ENCODE results near the gene DTNB.
"Not testable (repeated sequence)": the region's sequence is repeated elsewhere in the genome, so short reads cannot be mapped to it uniquely, and the experiment has no call there.

The DTNB gene

DNA sequence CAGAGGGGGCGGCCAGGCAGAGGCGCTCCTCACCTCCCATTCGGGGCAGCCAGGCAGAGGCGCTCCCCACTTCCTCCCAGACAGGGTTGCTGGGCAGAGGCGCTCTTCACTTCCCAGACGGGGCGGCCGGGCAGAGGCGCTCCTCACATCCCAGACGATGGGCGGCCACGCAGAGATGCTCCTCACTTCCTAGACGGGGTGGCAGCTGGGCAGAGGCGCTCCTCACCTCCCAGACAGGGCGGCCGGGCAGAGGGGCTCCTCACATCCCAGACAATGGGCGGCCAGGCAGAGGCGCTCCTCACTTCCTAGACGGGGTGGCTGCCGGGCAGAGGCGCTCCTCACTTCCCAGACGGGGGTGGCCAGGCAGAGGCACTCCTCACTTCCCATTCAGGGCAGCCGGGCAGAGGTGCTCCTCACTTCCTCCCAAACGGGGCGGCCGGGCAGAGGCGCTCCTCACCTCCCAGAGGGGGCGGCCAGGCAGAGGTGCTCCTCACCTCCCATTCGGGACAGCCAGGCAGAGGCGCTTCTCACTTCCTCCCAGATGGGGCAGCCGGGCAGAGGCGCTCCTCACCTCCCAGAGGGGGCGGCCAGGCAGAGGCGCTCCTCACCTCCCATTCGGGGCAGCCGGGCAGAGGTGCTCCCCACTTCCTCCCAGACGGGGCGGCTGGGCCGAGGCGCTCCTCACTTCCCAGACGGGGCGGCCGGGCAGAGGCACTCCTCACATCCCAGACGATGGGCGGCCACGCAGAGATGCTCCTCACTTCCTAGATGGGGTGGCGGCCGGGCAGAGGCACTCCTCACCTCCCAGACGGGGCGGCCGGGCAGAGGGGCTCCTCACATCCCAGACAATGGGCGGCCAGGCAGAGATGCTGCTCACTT lies 137.7 kb downstream of the DTNB start:
- DNase-seq = not testable (repeated sequence)

DNA sequence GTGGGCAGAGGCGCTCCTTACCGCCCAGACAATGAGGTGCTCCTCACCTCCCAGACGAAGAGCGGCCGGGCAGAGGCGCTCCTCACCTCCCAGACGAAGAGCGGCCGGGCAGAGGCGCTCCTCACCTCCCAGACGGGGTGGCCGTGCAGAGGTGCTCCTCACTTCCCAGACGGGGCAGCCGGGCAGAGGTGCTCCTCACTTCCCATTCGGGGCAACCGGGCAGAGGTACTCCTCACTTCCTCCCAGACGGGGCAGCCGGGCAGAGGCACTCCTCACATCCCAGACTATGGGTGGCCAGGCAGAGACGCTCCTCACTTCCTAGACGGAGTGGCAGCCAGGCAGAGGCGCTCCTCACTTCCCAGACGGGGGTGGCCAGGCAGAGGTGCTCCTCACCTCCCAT lies 138.4 kb downstream of the DTNB start:
- not testable (repeated sequence) for DNase-seq

DNA sequence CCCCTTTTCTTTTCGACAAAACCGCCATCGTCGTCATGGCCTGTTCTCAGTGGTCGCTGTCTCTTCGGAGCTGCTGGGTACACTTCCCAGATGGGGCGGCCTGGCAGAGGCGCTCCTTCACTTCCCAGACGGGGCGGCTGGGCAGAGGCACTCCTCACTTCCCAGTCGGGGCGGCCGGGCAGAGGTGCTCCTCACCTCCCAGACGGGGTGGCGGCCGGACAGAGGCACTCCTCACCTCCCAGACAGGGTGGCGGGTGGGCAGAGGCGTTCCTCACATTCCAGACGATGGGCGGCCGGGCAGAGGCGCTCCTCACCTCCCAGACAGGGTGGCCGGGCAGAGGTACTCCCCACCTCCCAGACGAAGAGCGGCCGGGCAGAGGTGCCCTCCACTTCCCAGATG lies 138.9 kb downstream of the DTNB start:
- DNase-seq = no peak

DNA sequence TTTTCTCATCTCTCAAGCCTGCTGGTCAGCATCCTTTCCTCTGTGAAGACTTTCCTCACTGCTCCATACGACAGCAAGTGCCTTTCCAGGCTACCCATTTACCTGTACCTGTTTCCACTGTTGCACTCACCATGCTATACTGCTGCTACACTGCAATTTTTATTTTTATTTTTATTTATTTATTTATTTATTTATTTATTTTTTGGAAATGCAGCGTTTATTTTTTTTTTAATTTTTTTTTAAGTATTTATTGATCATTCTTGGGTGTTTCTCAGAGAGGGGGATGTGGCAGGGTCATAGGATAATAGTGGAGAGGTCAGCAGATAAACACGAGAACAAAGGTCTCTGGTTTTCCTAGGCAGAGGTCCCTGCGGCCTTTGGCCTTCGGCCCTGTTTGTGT lies 139.6 kb downstream of the DTNB start:
- DNase-seq = not testable (repeated sequence)

DNA sequence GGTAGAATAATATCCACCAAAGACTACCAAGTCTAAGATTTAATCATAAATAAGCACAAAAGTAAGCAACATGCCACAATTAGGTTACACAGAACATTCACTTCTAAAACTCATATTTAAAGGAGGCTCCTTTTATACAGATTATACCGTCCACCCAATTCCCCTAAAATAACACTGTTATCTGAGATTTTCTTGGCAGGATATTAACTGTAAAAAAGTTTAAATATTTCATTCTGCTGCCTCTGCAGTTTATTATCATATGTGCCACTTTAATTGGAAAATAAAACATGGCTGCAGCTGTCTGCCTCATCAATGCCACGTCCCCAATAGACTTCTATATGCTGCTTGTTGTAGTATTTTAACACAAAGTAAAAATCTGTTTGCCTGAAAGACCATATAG lies 140.9 kb downstream of the DTNB start:
- no peak for DNase-seq

DNA sequence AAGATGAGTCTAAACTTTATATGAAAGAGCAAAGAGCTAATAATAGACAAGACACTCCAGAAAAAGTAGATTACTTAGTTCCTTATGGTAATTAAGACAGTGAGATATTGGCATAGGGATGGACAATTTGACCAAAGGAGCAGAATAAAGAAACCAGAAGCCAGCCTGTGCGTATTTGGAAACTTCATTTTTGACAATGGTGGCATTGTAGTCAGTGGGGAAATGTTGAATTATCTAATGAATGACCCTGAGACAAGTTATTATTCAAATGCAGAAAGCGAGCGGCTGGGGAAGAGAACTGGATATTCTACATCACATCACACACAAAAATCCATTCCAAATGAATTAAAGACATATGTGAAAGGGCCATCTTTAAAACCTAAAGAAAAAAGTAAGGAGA lies 144.3 kb downstream of the DTNB start:
- no peak for DNase-seq

DNA sequence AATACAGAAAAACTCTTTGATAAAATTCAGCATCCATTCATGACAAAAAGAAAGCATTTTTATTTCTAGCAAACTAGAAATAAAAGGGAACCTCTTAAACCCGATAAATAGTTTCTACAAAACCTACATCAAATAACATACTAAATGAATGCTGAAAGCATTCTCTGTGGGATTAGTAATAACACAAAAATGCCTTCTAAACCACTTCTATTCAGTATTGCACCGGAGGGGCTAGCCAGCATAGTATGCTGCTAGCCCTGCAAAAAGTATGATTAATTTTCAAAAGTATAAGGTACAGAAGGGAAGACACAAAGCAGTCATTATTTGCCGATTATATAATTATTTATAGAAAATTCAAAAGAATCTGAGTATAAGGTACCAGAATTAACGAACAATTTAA lies 145.2 kb downstream of the DTNB start:
- DNase-seq = no peak

DNA sequence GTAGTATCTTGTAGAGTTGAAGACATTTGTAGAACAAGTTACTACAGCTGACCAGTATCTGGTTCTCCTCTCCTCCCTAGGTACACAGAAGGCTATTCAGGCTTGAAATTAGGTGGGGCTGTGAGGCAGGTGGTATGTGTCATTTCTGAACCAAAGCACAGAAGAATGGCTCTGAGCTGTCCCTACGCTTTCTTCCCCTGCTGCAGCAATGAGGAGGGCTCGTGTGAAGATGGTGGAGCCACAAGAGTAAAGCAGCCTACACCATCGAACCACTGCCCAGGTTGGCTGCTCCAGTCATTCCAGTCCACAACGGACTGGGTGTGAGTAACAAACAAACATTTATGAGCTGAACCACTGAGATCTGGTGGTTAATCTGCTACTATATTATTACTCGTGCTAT lies 148.9 kb downstream of the DTNB start:
- no peak for DNase-seq

DNA sequence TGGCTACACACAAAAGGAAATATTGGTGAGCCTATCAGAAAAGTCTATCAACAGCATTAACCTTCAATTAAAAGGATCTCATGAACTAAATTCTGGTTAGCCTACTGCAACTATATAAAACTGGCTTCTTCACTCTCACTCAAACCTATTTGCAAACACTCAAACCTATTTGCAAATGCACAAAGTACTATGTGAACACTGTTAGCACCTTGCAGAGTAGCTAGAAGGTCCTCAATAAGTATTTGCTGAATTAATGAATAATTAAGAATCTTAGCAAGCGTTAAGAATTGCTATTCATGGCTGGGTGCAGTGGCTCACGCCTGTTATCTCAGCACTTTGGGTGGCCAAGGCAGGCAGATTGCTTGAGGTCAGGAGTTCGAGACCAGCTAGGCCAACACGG lies 150.3 kb downstream of the DTNB start:
- DNase-seq = no peak

DNA sequence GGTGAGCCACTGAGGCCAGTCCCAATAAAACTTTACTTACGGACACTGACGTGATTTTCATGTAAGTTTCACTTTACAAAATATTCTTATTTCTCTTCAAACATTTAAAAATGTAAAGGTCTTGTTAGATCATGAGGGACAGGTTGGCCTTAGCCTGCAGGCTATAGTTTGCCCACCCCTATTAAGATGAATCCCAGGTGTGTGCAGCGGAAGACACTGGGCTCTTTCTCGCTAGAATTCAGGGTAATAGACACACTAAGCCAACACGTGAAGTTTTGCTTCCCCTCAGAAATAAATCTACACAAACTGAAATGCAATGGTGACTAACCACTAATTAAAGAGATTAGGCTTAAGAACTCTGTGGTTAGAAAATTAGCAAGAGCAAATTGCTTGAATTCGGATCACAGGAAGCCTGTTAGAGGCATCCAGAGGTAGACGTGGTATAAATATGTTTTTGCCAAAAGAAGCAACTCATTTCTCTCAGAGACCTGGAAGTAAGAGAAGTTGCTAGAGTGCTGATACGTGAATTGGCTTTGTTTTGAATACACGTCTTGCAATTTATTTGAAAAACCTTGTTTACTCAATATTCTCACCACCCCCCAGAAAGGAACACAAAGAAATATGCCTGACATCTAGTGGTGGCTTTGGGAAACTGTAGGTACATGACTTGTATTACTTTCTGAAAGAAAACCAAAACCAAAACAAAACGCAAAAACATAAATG lies 151.6 kb downstream of the DTNB start:
- DNase-seq = peak; percentile 66

DNA sequence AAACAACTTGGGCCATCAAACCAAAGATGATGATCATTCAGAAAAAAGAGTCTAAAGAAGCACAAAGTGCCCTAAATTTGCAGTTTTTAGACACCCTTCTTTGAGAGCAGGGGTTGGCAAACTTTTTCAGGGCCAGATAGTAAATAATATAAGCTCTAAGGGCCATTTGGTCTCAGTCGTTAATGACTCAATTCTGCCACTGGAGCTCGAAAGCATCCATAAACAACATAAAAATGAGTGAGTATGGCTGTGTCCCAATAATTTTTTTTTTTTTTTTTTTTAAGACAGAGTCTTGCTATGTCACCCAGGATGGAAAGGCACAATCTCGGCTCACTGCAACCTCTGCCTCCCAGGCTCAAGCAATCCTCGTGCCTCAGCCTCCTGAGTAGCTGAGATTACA lies 152.3 kb downstream of the DTNB start:
- no peak for DNase-seq

DNA sequence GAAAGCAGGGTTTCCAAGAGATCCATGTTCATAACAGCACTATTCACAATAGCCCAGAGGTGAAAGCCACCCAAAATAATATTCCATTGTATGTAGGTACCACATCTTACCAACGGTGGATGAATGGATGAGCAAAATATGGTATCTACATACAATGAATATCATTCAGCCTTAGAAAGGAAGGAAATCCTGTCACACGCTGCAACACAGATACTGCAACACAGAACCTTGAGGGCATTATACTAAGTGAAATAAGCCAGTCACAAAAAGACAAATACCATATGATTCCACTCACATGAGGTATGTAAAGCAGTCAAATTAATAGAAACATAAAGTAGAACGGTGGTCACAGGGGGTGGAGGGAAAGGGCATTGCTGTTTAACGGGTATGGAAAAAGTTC lies 155.7 kb downstream of the DTNB start:
- DNase-seq = no peak

DNA sequence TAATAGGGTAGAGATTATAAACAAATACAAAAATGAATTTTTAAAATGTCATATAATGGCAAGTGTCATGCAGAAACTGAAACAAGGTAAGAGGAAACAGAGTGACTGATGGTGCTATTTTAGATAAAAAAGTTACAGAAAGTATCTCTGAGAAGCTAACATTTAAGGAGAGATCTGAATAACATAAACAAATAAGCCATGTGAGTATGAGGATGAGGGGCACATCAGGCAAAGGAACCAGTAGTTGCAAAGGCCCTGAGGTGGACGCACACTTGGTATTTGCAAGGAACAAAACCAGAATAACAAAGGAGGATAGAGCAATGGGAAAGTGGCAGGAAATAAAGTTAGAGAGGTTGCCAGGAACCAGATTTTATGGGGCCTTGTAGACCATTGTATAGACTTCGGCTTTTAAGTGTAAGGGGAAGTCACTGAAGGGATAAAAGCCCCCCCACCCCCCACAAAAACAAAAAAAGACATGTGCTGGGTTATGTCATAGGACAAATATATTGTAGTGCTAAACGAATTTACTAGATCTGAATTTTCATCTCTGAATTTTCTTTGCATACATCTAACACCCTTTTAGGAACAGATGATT lies 159.2 kb downstream of the DTNB start:
- DNase-seq = no peak

DNA sequence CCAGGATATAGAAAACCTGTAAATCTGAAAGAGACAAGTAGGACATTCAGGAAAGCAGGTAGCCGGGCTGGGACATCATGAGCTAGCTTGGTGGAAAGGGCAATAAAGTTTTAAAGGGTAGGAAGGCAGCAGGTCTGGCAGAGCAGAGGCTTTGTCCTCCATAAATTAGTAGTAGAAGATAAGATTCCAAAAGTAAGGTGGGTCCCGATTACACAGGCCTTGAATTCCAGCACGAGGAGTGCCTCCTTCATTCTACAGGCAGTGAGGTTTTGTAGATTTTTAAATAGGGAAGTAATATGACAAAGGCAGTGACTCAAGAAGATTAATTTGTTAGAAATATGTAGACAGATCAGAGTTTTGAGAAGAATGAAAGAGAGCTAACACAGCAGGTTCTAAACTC lies 160.7 kb downstream of the DTNB start:
- DNase-seq = no peak

DNA sequence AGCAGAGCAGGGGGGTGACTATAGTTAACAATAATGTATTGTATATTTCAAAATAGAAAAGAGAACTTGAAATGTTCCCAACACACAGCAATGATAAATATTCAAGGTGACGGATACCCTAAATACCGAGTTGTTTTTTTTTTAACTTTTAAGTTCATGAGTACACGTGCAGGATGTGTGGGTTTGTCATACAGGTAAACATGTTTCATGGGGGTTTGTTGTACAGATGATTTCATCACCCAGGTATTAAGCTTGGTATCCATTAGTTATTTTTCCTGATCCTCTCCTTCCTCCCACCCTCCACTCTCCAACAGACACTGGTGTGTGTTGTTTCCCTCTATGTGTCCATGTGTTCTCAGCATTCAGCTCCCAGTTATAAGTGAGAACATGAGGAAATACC lies 167.2 kb downstream of the DTNB start:
- DNase-seq = no peak

DNA sequence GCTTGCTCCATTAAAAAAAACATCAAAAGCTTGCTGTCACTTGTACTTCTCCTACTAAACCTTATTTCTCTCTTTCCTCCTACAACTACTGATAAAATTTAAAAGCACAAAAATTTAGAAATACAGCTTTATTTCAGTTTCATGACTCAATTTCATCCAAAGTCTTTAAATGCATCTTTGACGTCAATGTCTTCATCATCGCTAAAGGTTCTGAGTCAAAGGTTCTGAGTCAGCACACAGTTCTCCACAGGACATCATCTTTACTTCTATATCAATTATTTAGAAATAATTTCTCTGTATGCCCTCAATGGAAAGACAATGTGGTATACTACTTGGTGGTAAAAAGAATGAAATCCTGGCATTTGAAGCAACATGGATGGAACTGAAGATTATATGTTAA lies 167.8 kb downstream of the DTNB start:
- DNase-seq = no peak

DNA sequence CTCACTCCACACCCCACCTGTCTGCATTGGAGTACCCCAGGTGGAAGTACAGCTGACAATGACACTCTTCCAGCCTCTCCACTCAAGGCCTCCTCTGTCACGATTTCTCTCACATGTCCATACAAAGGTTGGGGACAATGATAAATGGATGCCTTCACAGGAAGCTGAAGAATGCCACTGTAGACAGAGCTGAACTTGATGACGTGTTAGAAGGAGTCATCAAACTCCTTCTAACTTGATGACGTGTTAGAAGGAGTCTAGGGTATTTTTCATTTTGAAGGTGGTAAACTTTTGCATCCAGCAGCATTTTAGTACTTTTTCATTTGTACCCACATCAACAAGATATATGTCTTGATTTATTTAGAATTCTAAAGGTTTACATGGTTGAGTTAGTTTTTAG lies 168.2 kb downstream of the DTNB start:
- no peak for DNase-seq

DNA sequence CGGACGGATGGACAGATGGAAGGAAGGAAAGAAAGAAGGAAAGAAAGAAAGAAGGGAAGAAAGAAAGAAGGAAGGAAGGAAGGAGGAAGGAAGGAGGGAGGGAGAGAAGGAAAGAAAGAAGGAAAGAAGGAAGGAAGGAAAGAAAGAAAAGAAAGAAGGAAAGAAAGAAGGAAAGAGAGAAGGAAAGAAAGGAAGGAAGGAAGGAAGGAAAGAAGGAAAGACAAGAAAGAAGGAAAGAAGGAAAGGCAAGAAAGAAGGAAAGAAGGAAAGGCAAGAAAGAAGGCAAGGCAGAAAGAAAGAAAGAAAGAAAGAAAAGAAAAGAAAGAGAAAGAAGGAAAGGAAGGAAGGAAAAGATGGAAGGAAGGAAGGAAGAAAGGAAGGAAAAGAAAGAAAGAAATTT lies 169.1 kb downstream of the DTNB start:
- DNase-seq = no peak

DNA sequence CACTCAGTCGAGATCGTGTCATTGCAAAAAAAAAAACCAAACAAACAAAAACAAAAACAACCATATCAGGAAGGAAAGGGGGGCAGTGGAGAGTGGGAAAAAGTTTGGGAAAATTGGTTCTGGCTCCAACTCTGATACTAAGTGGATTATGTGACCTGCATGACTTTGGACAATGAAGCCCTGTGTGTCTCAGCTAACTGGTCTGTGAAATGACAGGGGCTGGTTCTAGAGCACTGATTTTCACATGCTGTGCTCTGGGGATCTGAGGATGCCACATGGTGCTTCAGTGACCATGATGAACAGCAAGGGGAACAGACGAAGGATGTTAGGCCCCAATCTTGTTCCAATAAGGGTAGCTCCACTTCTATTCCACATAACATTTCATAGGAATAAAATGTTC lies 174.2 kb downstream of the DTNB start:
- no peak for DNase-seq

DNA sequence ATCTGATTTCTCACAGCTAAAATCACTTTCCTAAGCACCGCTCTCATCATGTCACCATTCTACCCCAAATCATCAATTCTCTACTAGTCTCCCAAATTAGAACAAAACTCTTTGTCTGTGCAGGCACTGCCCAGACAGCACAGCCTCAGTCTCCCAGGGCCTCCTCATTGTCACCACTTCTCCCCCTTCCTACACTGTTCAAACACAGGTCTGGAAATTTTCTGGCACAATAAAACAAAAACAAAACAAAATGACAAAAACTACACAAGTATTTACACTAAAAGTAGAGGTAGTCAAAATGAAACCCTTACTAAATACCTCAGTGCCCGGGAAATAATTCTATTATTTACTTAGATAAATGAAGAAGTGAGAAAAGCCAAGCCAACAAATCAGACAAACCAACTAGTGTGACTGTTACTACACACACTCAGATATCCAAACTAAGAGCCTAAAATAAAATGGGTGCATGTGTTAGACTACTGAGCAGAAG lies 175.4 kb downstream of the DTNB start:
- no peak for DNase-seq

DNA sequence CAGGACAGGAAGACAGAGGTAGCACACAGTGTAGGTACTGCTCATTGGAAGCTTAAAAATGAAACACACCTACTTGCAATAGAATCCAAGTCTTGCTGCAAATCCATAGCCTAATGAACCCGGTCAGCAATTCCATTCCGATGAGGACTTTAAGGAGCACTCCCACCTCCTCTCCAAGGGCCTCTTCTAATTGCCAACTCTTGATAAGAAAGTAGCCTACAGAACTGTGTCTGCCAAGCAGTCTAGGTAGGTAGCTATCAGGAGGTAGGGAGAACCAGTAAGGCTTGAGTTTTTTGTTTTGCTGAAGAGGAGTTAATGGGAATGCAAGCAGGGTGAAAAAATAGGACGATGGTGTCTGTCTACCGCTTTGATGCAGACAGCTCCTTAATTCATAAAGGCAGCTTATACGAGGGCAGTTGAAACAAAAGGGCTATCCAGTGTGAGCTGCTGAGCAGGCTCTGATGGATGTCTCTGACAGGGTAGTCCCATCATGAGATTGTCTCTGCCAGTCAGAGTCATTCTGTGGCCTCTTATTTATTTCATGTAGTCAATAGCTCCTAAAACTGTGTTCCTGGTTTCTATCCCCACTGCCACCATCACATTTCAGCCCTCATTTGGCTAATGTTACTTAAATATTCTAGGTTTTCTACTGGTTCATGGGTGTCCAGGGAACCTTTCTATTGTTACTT lies 176.0 kb downstream of the DTNB start:
- DNase-seq = no peak

DNA sequence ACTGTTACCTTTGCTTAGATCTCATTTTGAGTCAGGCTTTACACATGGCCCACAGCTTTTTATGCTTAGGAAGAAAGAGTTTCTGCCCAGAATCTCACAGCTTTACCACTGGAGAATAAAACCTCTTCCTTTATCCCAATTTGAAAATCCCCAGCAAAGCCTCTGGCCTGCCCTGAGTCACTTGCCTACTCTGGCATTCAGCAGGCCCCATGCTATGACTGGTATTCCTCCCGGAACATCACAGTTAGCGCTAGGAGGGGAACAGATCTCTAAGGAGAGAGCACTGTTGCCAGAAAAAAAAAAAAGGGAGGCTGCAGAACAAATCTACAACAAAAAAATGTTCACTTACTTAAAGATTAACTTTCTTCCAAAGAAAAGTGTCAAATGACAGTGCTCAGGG lies 178.8 kb downstream of the DTNB start:
- DNase-seq = no peak

DNA sequence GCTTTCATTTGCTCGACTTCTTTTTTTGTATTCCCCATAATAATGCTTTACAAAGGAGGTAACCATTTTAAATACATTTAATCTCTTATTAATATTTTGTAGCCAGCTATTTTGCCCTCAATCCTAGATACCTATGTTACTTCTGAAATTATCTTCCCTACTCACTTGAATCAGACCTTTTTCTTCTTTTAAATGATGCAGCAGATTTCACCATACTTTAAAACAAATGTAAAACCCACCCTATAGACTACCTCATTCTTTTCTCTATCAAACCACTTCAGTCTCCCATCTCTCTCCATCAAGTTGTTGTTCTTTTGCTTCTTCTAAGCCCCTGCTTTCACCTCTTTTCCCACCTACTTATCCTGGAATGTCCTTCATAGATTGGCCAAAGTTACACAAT lies 180.2 kb downstream of the DTNB start:
- no peak for DNase-seq
